Measurements from ENCODE around the gene GDF9. TPM values are rescaled to one million over a fixed set of nuclear protein-coding genes. Genes with fewer than 3 reads are reported as not detected.

GDF9 gene
- total and polyA plus RNA-seq, 11 donors = 0.10 to 1.00 (median 0.42) TPM; not detected in 1

GRCh38 chr5:132834057-132834456, 32.2 kb downstream of the GDF9 start:
- H3K36me3 ChIP-seq = no peaks in the 10 kb centered on the region
- H3K9me3 ChIP-seq = no peaks in the 10 kb centered on the region
- H3K27me3 ChIP-seq = peaks cover 0 to 3% (median 0%) of the 10 kb centered on the region in 9 donors
- intact Hi-C loops (cut with DNase I) = loop anchor here in 6 of 10 donors (2.0 to 5.0 kb wide), 3 partner anchors 27 to 48 kb away; partner anchors contain the start of genes GDF9 (in 4 of the 6) and UQCRQ (in 4 of the 6)
- ATAC-seq = no peak
- DNase-seq = no peak
- H3K4me3 ChIP-seq = no peak overlapping the region
- H3K27ac ChIP-seq = no peak overlapping the region
- TF ChIP-seq CTCF (IDR thresholded peaks at IDR 0.05) (no peak), POLR2A (IDR thresholded peaks at IDR 0.05) (no peak)
- 96 to 99% (median 97%) methylated on average over 3 of the region's 3 CpGs for WGBS, 4 donors
- peaks cover 0 to 20% (median 8%) of the 10 kb centered on the region in 12 donors for H3K4me1 ChIP-seq

GRCh38 chr5:132832612-132833011, 33.7 kb downstream of the GDF9 start:
- DNase-seq (no peak), ATAC-seq (no peak)
- Histone ChIP-seq H3K36me3 (no peaks in the 10 kb centered on the region), H3K4me1 (peaks cover 0 to 20% (median 9%) of the 10 kb centered on the region in 12 donors), H3K27me3 (peaks cover 0 to 3% (median 0%) of the 10 kb centered on the region in 9 donors), H3K9me3 (no peaks in the 10 kb centered on the region), H3K4me3 (no peak overlapping the region), H3K27ac (no peak overlapping the region)
- intact Hi-C loops (cut with DNase I) = loop anchor here in 5 of 10 donors (5.0 kb wide), 2 partner anchors 35 to 50 kb away; partner anchors contain the start of genes GDF9 (in 4 of the 5) and UQCRQ (in 4 of the 5)
- 92 to 96% (median 92%) methylated on average over 5 of the region's 5 CpGs for WGBS, 4 donors
- no peak for TF ChIP-seq POLR2A (IDR thresholded peaks at IDR 0.05)
- no peak for TF ChIP-seq CTCF (IDR thresholded peaks at IDR 0.05)

- intact Hi-C loops (cut with DNase I) = loop anchor here in 7 of 10 donors (2.0 to 5.0 kb wide), 5 partner anchors 32 to 52 kb away; partner anchors contain the start of genes GDF9 (in 5 of the 7) and UQCRQ (in 5 of the 7)
- Histone ChIP-seq H3K27ac (peak overlapping the region in 10 of 12 donors; percentile 63 to 91 (median 84)), H3K27me3 (peaks cover 0 to 11% (median 0%) of the 10 kb centered on the region in 9 donors), H3K9me3 (no peaks in the 10 kb centered on the region), H3K4me1 (peaks cover 0 to 22% (median 10%) of the 10 kb centered on the region in 12 donors), H3K4me3 (peak overlapping the region in 11 of 12 donors; percentile 54 to 90 (median 78)), H3K36me3 (no peaks in the 10 kb centered on the region)
- TF ChIP-seq CTCF (IDR thresholded peaks at IDR 0.05) (no peak), POLR2A (IDR thresholded peaks at IDR 0.05) (no peak)
- DNase-seq (no peak), ATAC-seq (no peak)
- 81 to 97% (median 92%) methylated on average over 13 to 15 of the region's 15 CpGs for WGBS, 4 donors
Measured at GRCh38 chr5:132831095-132831860, 35.0 kb downstream of the GDF9 start.

Data from heart left ventricle (tissue), 16 donors.